Subcutaneous adipose tissue (tissue), 4 donors: ENCODE data around the gene KLHDC7A. TPM values are rescaled to one million over a fixed set of nuclear protein-coding genes. Genes with fewer than 3 reads are reported as not detected.

Experiments used
- CTCF ChIP-seq: fragments of 450-650 bp; IDR thresholded peaks from one replicate; pipeline ENCODE4 v1.5.1; 2016; ENCODE audit warnings: low read depth, mild to moderate bottlenecking, control low read depth, antibody characterized with exemption, moderate library complexity
- total RNA-seq, 4 donors: library from RNA; depleted of rRNA; stranded (reverse); fragments of >200 nt; gene quantifications; one replicate each; pipeline ENCODE4 v1.1.0, GENCODE V29; 2016

Gene KLHDC7A
- total RNA-seq, 4 donors from 2014 or later: 0.22 to 4.7 (median 1.3) TPM; not detected in 1

GRCh38 chr1:18496056-18496455 is 15.3 kb downstream of the KLHDC7A start:
- TF ChIP-seq CTCF: no peak

- TF ChIP-seq CTCF: no peak
These were observed 15.9 kb downstream of the KLHDC7A start for GRCh38 chr1:18496497-18497235.

- no peak for TF ChIP-seq CTCF
These were observed 21.1 kb downstream of the KLHDC7A start for GRCh38 chr1:18501833-18502232.

- no peak for TF ChIP-seq CTCF
These were observed 23.9 kb downstream of the KLHDC7A start for GRCh38 chr1:18504609-18505008.

- TF ChIP-seq CTCF: no peak
These were observed 24.9 kb downstream of the KLHDC7A start for GRCh38 chr1:18505666-18506065.

GRCh38 chr1:18508084-18508483 is 27.4 kb downstream of the KLHDC7A start:
- TF ChIP-seq CTCF: no peak

- TF ChIP-seq CTCF: no peak
These were observed 30.6 kb downstream of the KLHDC7A start for GRCh38 chr1:18511149-18511873.
